RPMI7951 (cell line): Measurements from ENCODE around the gene RNF220. TPM values are rescaled to one million over a fixed set of nuclear protein-coding genes. Genes with fewer than 3 reads are reported as not detected.

Experiments used
- total RNA-seq: library from RNA; depleted of rRNA; stranded (reverse); fragments of >200 nt; shearing (Covaris generic); gene quantifications from 2 replicates; pipeline ENCODE4 v1.2.3, GENCODE V29; 2014; rRNA removed

Gene RNF220
- total RNA-seq, 1 experiment from 2014 or later: 43.1 TPM

Other genes with a start within 250 kb of the RNF220 start
- 8.8 and 9.7 TPM in 2 replicates for gene DMAP1, start 191.8 kb upstream of the RNF220 start, total RNA-seq
- gene ERI3, start 50.0 kb upstream of the RNF220 start, total RNA-seq: 58.9 and 74.6 TPM in 2 replicates